GM10248 (cell line): Measurements from ENCODE around the gene LARGE1.

ENCODE experiments used
- CTCF ChIA-PET: fragments of 300-600 bp; sonication (Branson Sonifier 250); formaldehyde crosslinking; extraction: SDS; loops from one replicate; lab custom pipeline; 2021; ENCODE audit warnings: antibody characterized with exemption; lab: Yijun Ruan, JAX
- POLR2A ChIA-PET: fragments of 350-650 bp; sonication (Branson Sonifier 250); formaldehyde crosslinking; extraction: SDS; loops from one replicate; lab custom pipeline; 2020; ENCODE audit warnings: antibody characterized with exemption; lab: Yijun Ruan, JAX
- DNase-seq: peaks from one replicate; pipeline ENCODE4 v3.0.0; 2012; ENCODE audit errors: extremely low spot score
- CTCF ChIP-seq: IDR thresholded peaks from 2 replicates; pipeline ENCODE4 v1.5.1; 2012; ENCODE audit warnings: mild to moderate bottlenecking, low read depth; ENCODE audit errors: extremely low read depth, missing control alignments, control extremely low read depth

LARGE1 gene

GRCh38 chr22:33894036-33894435 is 26.2 kb downstream of the LARGE1 start:
- DNase-seq = no peak
- TF ChIP-seq CTCF = no peak
- CTCF ChIA-PET = interaction anchor here (1.4 kb wide), 1 partner anchor 15 kb away, joined by 3 read pairs; no protein-coding TSS in a partner anchor
- POLR2A ChIA-PET = no interaction called here

GRCh38 chr22:33893512-33893911 is 26.8 kb downstream of the LARGE1 start:
- TF ChIP-seq CTCF = no peak
- CTCF ChIA-PET = interaction anchor here (0.9 kb wide), 1 partner anchor 29 kb away, joined by 3 read pairs; no protein-coding TSS in a partner anchor
- no peak for DNase-seq
- POLR2A ChIA-PET = no interaction called here

GRCh38 chr22:33891992-33892391 is 28.3 kb downstream of the LARGE1 start:
- no peak for TF ChIP-seq CTCF
- CTCF ChIA-PET = interaction anchor here (1.1 kb wide), 1 partner anchor 179 kb away, joined by 3 read pairs; no protein-coding TSS in a partner anchor
- no peak for DNase-seq
- POLR2A ChIA-PET = no interaction called here

- no peak for TF ChIP-seq CTCF
- ChIA-PET POLR2A (no interaction called here), CTCF (interaction anchor here (1.1 to 2.3 kb wide), 3 partner anchors 9 to 179 kb away, joined by 3 to 10 read pairs (median 4); no protein-coding TSS in a partner anchor)
- DNase-seq = no peak
These were observed 28.8 kb downstream of the LARGE1 start for GRCh38 chr22:33891455-33891854.

GRCh38 chr22:33889748-33890147 is 30.5 kb downstream of the LARGE1 start:
- ChIA-PET POLR2A (no interaction called here), CTCF (interaction anchor here (1.5 to 3.9 kb wide), 4 partner anchors 11 to 33 kb away, joined by 3 to 20 read pairs (median 8); no protein-coding TSS in a partner anchor)
- no peak for DNase-seq
- no peak for TF ChIP-seq CTCF

GRCh38 chr22:33888821-33889220 is 31.5 kb downstream of the LARGE1 start:
- ChIA-PET CTCF (interaction anchor here (1.0 to 3.9 kb wide), 6 partner anchors 10 to 370 kb away, joined by 3 to 20 read pairs (median 5); no protein-coding TSS in a partner anchor), POLR2A (no interaction called here)
- no peak for TF ChIP-seq CTCF
- no peak for DNase-seq
